Mesenteric fat pad (tissue), 1 donor: Measurements from ENCODE around the gene PTPRQ. TPM values are rescaled to one million over a fixed set of nuclear protein-coding genes. Genes with fewer than 3 reads are reported as not detected.

Experiments used
- DNase-seq: peaks from one replicate; pipeline ENCODE4 v3.0.0-alpha.2; 2020; ENCODE audit warnings: low spot score
- total RNA-seq: library from RNA; stranded (reverse); fragmentation: NEBNext Ultra II Directional; extraction: Animal tissue kit (Norgen Biotek cat#: 25700); gene quantifications from one replicate; pipeline ENCODE4 v1.2.1, GENCODE V29; 2021
- donor health status: DM: yes; HTN: yes; CAD: no.

The PTPRQ gene
- total RNA-seq, 1 donor from 2014 or later, result 1.8 TPM

GRCh38 chr12:80702889-80703805 is 259.1 kb downstream of the PTPRQ start:
- no peak for DNase-seq

- no peak for DNase-seq
Observed at GRCh38 chr12:80704420-80704819, 260.4 kb downstream of the PTPRQ start.

GRCh38 chr12:80707126-80707829 is 263.2 kb downstream of the PTPRQ start, which contains the start of gene MYF6:
Gene MYF6, plus strand, starts transcription at chr12:80707634. Its CDS starts 86 bp downstream, at chr12:80707720.
- DNase-seq, result no peak

- no peak for DNase-seq
Observed at GRCh38 chr12:80707830-80708258, 263.8 kb downstream of the PTPRQ start.

DNA sequence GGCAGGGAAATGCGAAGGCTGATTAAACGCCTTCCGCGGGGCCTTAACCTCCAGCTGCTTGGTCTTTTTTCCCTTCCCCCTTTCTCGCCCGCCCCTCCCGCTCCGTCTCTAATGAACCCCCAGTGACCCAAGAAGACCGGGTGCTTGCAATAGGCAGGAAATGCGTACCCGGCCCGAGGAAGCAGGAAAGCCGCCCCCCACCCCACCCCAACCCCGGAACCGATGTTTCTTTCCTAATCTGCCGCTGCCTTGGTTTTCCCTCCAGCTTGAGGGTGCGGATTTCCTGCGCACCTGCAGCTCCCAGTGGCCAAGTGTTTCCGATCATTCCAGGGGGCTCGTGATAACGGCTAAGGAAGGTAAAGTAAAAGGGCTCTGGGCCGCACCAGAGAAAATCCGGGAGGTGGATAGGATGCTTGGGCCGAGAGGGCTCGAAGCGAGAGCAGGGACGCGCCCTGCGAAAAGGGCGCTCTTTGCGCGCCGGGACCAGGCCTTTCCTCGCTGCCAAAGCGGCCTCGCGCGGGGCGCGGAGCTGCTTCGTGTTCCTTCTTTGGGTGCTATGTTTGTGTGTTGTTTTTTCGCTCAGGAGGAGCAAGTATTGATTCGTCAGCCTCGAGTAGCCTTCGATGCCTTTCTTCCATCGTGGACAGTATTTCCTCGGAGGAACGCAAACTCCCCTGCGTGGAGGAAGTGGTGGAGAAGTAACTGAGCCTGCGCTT is 264.4 kb downstream of the PTPRQ start:
- DNase-seq, result no peak

- no peak for DNase-seq
Observed at GRCh38 chr12:80708975-80709328, 264.9 kb downstream of the PTPRQ start.

GRCh38 chr12:80709811-80710726 is 266.0 kb downstream of the PTPRQ start:
- no peak for DNase-seq

DNA sequence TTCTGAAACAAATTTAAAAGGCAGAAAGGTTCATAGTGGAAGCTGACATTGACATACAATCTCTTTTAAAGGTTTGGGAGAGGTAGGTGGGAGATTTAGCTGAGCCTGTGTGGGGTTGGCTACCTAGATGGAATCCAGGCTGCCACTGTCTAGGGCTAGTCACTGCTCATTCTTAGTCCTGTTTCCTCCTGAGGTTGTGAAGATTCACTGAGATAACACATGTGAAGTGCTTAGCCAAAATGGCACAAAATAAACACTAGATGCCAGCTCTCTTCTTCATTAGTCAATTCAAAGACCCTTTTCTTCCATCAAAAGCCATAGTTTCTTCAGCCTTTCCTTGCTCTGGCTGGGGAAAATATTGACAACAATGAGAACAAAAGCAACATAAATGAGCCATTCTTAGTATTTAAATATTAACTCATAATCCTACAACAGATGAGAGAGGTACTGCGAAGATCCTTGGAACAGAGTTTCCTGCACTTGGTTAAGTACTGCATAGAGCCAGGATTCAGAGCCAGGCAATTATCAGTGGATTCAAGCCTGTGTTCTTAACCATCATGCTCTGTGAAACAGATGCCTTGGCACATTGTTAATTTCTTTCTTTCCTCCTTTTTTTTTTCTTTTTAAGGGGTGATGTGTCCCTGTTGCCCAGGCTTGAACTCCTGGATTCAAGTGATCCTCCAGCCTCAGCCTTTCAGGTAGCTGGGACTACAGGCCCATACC is 266.9 kb downstream of the PTPRQ start:
- DNase-seq, result no peak

- DNase-seq, result no peak
Observed at GRCh38 chr12:80711866-80712265, 267.8 kb downstream of the PTPRQ start.

DNA sequence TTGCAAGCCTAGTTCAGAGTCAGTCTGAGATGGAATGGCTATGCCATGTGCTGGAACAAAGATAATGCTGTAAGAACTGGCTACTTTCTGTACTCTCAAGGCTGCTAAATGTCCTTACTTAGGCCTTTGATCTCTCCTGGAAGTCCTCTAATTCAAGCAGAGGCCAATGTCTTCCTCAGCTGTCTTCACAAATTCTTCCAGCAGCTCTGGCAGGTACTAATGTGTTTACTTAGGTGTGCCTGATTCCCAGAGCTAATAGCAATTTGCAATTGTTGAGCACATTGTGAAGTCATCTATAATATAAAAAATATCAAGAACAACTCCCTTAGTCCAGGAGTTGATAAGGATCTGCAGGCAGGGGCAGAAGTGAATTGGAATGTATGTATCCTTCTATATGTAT is 268.8 kb downstream of the PTPRQ start:
- no peak for DNase-seq

GRCh38 chr12:80713419-80713818 is 269.4 kb downstream of the PTPRQ start:
- DNase-seq, result no peak

GRCh38 chr12:80714055-80714454 is 270.0 kb downstream of the PTPRQ start:
- DNase-seq, result no peak

- no peak for DNase-seq
Observed at GRCh38 chr12:80714846-80715245, 270.8 kb downstream of the PTPRQ start.

- no peak for DNase-seq
Observed at GRCh38 chr12:80715713-80716249, 271.7 kb downstream of the PTPRQ start.

DNA sequence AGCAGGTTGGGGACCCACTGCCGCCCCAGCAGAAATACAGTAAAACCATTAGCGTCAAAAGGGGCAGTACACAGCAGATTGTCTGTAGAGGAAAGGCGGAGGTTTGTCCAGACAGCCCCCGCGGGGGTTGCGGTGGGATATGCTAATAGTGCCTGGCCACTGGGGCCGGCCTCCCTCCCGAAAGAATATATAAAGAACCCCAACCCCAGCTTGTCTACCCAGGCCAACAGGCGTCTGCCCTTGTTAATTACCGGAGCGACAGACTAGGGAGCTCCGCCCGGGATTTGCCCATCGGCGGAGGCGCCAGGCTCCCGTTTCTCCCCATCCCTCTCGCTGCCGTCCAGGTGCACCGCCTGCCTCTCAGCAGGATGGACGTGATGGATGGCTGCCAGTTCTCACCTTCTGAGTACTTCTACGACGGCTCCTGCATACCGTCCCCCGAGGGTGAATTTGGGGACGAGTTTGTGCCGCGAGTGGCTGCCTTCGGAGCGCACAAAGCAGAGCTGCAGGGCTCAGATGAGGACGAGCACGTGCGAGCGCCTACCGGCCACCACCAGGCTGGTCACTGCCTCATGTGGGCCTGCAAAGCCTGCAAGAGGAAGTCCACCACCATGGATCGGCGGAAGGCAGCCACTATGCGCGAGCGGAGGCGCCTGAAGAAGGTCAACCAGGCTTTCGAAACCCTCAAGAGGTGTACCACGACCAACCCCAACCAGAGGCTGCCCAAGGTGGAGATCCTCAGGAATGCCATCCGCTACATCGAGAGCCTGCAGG is 272.8 kb downstream of the PTPRQ start, which contains the start of gene MYF5:
MYF5 (plus strand) TSS at position 217 of the 774 bp plus-strand sequence; CDS start at position 369, 152 bp downstream.
- no peak for DNase-seq

DNA sequence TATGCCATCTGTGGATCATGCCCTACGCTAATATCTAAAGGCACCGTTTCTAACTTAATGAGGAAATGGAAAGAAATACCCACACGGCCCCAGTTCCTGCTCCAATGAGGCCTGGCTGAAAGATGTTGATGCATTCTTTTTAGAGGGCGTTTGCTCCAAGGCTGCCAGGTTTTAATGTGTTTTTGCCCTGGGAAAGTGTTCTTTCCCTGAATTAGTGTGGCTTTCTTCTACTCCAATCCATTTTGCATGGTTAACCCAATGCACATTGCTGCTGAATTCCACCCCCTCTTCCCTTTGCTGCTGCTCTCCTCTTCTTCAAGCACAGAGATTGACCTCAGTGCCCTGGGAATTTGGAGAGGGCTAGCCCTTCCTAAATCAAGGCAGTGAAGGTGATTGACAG is 273.8 kb downstream of the PTPRQ start:
- no peak for DNase-seq

GRCh38 chr12:80720516-80720915 is 276.5 kb downstream of the PTPRQ start:
- no peak for DNase-seq

GRCh38 chr12:80721326-80721725 is 277.3 kb downstream of the PTPRQ start:
- no peak for DNase-seq
